HG03139 (cell line): Measurements from ENCODE around the gene SET.
"Not testable (repeated sequence)": the region's sequence is repeated elsewhere in the genome, so short reads cannot be mapped to it uniquely, and the experiment has no call there.

Source experiments
- ATAC-seq: cut with Tn5 transposase; IDR thresholded peaks from one replicate; pipeline ENCODE4 v1.9.1; 2021; ENCODE audit not compliant: unreplicated experiment

The SET gene

DNA sequence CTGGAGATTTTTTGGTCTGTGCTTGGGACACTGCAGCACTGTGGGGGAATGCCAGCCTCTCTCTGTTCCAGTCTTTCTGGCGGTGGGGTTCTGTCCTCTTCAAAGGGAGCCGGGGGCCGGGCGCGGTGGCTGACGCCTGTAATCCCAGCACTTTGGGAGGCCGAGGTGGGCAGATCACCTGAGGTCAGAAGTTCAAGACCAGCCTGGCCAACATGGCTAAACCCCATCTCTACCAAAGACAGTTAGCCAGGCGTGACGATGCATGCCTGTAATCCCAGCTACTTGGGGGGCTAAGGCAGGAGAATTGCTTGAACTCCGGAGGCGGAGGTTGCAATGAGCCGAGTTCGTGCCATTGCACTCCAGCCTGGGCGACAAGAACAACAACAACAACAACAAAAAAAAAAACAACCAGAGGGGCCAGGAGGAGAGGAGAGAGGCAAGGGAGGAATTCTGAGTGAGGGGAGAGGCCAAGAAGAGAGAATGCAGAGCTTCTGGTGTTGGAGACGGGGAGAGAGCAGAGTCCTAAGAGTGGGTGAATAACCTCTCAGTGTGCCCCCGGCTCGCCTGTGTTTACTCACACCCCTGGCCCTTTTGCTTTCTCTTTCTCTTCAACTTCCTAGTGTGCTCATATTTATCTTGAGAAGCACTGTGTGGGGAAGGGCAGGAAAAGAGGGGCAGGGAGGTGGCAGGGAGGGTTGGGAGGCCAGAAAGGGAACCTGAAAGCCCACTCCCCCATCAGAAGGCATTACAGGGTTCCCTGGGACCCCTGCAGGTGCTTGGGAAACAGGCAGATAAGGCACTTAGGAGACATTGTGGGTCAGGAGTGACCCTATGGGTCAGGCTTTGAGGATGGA lies 3.2 kb upstream of the SET start:
- ATAC-seq, result no peak

DNA sequence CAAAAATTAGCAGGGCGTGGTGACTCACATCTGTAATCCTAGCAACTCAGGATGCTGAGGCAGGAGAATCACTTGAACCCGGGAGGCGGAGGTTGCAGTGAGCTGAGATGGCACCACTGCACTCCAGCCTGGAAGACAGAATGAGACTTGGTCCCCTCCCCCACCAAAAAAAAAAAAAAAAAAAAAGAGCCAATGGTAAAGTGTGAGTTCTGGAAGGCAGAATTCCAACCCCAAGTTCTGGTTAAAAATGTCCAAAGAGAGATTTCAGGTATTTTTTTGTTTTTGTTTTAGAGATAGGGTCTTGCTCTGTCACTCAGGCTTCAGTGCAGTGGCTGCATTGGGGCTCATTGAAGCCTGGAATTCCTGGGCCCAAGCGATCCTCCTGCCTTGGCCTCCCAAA lies 1.6 kb upstream of the SET start:
- ATAC-seq, result no peak

DNA sequence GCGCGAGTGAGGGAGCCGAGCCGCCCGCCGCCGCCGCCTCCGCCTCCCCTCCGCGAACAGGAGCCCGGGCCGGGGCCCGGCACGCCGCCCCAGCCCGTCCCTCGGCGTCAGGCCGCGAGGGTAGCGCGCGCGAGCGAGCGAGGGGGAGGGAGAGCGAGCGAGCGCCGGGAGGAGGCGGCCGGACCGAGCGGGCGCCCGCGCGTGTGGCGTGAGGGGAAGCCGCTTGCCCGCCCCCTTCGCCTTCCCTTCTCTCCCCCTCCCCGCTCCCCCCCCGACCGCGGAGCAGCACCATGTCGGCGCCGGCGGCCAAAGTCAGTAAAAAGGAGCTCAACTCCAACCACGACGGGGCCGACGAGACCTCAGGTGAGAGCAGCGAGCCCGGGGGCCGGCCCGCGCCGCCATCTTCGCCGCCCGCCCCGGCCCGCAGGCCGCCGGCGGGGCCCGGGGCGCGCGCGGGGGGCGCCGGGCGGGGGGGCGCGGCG lies 312 bp downstream of the SET start:
- ATAC-seq, result peak; percentile 19

DNA sequence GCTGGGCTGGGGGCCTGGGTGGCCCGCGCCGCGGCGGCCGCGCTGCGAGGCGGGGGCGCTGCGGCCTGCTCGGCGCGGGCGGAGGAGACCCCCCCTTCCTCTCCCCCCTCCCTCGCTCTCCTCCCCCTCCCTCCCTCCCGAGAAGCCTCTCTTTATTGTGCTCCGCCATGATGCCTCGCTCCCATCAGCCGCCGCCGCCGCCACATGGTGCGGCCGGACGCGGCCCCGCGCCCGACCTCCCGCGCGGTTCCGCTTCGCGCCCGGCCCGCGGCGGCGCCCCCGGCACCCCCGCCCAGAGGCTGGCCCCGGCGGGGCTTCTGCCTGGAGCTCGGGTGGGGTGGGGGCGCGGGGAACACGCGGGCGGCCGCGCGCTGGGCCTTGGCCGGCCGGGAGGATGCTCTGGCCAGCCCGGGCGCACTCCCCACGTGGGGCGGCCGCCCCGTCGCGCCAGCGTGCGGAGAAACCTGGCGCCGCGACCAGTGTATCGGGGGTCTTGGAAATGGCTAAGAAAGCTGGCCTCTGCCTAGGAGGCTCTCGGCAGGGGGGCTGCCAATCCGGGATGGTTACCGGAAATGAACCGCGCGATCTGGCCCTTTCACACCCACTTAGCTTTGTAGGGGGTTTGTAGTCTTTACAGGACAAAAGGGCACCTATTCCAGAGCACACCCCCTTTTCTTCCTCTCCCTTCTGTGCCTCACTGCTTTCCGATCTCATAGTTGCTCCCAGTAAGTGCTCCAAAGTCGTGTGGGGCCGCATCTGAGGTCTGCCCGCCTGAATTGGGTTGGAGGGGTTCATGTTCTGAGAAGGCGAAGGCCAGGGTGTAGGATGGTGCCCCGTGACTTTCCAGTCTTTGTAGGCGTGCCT lies 1.0 kb downstream of the SET start:
- ATAC-seq, result no peak

DNA sequence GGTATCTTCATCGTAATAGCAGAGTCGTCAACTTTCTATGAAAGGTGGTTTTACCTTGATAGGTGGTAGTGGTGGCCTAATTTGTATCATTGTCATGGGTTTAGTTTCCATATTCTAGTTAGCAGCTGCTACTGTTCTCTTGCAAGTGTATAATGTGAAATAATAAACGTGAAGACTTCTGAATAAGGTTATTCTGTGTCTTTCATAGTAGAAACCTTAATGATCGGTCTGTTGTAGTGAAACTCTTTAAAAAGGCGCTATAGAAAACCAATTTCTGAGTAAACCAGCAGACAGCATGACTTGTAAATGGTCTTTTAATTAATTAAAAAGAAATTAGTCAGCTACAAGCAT lies 1.6 kb downstream of the SET start:
- no peak for ATAC-seq

DNA sequence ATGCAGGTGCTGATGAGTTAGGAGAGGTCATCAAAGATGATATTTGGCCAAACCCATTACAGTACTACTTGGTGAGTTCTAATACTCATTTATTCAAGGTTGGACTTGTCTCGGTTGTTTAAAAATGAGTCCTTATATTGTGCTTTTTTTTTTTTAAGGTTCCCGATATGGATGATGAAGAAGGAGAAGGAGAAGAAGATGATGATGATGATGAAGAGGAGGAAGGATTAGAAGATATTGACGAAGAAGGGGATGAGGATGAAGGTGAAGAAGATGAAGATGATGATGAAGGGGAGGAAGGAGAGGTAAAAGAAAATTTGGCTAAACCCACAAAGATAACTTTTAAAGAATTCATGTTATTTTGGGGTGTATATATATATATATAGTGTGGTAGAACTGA lies 4.7 kb downstream of the SET start:
- ATAC-seq, result not testable (repeated sequence)

DNA sequence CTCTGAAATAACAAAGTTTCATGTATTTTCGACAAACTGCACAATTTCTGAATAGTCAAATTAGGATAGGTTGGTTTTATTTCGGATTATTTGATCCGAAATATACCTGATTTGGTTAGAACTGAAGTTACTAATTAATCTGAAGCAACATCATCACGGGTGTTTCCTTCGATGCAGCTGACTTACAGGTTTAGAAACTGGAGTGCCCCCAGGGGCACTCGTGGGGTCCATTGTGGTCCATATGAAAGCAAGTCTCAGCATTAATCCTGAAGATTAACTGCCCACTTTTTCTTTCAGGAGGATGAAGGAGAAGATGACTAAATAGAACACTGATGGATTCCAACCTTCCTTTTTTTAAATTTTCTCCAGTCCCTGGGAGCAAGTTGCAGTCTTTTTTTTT lies 5.3 kb downstream of the SET start:
- no peak for ATAC-seq

DNA sequence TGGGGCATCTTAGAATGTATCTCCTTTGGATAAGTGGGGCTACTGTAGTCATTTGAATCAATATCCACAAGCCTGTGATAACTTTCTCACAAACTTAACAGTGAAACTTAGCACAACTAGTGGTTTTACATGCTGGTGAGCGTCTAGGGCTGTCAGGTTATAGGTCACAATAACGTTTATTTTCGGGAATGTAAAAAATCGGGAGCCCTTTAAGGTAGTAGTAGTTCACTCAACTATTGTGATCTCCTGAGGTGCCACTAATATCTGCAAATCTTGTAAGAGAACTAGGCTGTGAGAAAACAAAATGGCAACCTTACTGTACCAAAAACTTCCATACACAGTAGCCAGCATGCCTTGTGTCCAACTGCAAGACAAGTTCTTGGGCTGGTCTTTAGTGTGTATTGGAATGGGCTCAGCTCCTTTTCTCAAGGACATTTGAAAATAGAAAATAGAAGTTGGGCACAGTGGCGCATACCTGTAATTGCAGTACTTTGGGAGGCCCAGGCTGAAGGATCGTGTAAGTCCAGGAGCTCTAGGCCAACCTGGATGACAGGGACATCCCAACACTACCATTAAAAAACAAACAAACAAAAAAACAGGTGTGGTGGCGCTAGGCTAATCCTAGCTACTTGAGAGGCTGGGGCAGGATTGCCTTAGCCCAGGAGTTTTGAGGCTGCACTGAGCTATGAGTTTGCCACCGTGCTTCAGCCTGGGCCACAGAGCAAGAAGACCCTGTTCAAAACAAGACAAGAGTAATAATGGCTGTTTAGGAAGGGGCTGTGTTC lies 8.1 kb downstream of the SET start:
- ATAC-seq, result no peak

DNA sequence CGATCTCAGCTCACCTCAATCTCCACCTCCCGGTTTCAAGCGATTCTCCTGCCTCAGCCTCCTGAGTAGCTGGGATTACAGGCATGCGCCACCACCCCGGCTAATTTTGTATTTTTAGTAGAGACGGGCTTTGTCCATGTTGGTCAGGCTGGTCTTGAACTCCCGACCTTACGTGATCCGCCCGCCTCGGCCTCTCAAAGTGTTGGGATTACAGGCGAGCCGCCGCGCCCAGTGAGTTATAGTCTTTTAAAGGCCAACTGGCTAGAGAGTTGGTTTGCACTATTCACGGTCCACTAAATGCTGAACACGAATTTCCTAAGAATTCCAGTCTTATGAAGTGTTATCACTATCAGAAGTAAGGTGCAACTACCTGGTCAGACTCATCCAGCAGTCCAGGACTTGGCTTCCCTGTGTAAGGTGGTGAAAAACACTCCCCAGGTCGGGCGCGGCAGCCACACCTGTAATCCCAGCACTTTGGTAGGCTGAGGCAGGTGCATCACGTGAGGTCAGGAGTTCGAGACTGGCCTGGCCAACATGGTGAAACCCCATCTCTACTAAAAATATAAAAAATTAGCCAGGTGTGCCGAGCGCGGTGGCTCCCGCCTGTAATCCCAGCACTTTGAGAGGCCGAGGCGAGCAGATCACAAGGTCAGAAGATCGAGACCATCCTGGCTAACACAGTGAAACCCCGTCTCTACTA lies 10.2 kb downstream of the SET start:
- ATAC-seq, result not testable (repeated sequence)

DNA sequence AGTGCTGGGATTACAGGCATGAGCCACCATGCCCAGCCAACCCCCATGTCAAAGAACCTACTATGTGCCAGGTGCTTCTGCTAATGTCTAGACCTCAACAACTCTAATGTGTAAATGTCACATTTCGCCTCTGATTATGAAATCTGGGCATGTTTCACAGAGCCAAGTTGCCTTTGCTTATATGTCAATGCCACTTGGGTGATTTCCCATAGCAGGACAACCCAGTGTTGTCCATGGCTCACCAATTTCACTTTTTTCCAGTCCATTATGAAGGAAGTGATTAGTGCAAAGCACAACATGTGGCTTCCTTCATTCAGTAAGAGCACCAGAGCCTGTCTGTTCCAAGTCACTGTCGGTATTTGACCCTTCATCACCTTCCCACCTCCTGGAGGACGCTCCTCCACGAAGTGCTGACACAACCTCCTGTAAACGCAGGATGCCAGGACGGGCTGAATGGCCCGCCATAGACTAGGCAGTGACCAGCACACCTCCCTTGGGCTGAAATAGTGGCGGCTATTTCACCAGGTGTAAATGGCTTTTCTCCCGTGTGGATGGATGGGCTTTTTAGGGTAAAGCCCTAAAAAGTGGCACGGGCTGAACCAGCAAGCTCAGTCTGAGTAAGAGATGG lies 12.3 kb downstream of the SET start:
- no peak for ATAC-seq

DNA sequence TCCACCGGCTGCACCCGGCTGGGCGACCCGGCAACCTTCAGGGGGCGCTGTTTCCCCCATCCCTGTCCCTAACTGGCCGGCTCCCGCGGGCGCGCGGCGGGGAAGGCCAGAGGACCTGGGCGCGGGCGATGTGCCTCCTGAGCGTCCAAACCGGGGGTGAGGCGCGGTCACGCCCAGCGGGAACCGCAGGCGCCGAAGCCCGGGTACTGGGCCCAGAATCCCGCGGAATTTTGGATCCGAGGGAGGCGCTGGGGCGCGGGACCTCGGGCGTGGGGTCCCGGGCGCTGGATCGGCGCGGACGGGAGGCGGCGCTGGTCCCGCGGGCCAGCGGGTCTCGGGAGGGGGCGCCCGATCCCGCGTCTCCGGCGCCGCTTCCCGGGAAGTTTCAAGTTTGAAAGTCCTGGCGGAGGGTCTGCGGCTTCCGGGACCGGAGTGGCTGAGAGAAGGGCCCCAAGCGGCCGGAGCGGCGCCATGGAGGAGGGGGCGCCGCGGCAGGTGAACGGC lies 13.5 kb downstream of the SET start, which contains the start of gene PKN3:
Gene PKN3, plus strand, starts transcription at position 59 of the 504 bp plus-strand sequence. Its CDS starts 413 bp downstream, at position 472.
- ATAC-seq, result no peak

DNA sequence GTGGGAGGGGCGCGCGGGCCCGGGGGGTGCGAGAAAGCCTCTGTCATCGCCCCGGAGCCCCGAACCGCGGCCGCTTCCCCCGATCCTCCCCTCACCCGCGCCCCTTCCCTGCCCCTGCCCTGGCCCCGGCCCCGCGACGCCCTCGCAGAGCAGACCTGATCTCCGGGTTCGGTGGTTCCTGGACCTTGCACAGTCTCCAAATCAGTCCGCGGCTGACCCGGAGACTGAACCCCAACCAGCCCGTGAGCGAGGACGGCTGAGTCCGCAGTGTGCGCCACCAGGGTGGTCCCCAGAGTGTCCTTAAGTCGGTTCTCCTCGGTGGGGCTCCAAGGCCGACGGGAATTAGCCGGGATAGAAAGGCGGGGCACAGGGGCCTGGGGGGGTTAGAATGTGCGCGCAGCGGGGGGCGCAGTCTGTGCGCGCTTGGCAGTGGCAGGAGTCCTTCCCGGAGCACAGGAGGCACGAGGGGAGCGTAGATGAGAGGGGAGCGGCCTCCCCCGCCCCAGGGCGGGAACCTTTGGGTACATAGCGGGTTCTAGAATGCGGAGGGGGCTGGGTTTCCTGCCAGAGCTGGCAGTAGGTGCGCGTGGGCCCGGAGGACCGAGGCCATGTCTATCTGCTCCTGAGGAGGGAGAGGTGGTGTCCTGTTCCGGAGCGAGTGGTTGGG lies 14.1 kb downstream of the SET start:
- ATAC-seq, result no peak

DNA sequence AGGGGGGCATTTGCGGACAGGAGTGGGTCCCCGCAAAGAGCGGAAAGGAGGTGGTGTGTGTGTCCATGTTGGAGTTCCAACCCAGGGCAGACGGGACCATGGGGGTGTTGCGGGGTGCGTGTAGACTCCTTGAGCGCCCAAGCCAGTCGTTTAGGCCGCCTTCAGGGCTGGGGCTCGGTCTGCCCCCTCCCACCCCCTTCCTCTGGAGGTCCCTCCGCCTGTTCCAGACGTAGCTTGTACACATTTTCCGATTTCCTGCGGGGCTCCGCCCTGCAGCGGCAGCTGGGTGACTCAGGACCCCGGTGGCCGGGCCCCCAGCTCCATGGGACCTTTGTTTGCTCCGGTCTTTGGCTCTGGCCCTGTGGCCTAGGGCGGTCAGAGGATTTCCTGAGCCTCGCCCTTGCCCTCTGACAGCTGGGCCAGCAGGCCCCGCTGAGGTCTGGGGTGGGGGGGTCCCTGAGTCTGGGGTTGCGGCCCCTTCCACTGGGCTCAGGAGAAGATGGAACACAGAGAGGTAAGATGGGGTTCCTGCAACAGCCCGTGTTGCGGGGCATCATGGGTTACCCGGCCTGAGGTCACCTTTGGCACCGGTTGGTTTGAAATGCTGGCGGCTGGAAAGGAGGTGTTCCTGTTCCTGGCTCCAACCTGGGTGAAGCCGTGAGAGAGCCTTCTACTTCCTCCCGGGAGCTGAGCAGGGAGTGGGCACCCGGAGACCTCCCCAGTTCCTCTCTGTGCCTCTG lies 14.8 kb downstream of the SET start:
- no peak for ATAC-seq

DNA sequence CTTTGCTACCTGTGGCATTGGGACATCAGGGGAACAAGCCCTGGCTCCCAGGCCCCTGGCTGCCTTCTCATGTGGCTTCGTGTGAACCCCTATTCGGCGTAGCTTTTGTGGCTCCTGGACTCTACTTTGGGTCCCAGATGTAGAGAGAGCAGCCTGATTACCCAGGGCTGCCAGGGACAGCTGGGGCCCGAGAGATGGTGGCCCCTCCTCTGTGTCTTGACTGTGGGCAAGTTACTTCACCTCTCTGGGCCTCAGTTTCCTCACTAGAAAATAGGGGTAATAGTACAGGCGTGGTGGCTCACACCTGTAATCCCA lies 15.3 kb downstream of the SET start:
- no peak for ATAC-seq

DNA sequence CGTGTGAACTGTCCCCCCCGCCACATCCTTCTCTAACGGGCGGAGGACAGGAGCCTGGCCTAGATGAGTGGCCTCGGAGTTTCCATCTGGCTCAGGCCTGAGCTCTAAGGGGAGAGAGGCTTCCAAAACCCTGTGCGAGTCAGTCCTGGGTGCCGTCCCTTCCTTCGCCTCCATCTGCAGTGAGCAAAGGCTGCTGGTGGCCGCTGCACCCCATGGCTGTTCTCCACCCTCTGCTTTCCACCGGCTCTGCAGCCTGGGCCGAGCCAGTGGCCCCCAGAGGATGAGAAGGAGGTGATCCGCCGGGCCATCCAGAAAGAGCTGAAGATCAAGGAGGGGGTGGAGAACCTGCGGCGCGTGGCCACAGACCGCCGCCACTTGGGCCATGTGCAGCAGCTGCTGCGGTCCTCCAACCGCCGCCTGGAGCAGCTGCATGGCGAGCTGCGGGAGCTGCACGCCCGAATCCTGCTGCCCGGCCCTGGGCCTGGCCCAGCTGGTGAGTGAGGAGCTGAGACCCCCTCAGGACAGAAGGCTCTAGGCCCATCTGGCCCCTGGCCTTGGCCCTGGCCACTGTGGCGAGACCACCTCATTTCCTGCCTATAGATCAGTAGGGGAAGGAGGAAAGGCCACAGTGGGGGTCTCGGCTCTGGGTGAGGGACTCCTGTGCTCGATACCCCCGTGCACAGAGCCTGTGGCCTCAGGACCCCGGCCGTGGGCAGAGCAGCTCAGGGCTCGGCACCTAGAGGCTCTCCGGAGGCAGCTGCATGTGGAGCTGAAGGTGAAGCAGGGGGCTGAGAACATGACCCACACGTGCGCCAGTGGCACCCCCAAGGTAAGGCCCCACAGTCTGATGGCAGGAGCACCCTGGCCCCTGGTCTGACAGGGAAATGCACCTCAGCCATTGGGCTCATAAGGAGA lies 16.3 kb downstream of the SET start:
- no peak for ATAC-seq

DNA sequence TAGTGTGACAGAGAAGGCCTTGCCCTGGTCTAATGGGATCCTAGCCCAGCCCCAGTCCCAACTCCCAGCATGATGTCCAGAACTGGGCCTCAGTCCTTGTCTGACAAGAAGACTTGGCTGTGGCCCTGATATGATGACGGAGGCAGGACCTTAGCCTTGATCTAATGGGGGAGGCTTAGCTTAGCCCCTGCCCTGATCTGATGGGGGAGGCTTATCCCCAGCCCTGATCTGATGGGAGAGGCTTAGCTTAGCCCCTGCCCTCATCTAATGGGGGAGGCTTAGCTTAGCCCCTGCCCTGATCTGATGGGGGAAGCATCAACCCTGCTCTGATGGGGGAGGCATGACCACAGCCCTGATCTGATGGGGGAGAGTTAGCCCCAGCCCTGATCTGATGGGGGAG lies 17.0 kb downstream of the SET start:
- ATAC-seq, result no peak

DNA sequence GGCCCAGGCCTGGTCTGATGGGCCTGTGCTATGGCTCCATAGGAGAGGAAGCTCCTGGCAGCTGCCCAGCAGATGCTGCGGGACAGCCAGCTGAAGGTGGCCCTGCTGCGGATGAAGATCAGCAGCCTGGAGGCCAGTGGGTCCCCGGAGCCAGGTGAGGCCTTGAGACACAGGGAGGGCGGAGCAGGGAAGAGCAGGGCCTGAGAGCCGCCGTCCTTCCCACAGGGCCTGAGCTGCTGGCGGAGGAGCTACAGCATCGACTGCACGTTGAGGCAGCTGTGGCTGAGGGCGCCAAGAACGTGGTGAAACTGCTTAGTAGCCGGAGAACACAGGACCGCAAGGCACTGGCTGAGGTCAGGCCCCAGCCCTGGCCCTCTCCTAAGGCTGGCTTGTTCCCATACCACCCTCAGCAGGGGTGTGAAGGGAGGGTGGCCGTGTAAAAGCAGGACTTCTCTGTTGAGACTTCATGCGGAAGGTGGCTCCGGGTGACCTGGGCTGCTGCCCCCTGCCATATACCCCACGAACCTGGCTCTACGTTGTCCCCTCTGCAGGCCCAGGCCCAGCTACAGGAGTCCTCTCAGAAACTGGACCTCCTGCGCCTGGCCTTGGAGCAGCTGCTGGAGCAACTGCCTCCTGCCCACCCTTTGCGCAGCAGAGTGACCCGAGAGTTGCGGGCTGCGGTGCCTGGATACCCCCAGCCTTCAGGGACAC lies 17.8 kb downstream of the SET start:
- no peak for ATAC-seq
